GM12875 (cell line): ENCODE measurements around the gene IQSEC3.

Source experiments
- H3K4me3 ChIP-seq: one replicate; pipeline ENCODE4 v1.5.1; 2011; ENCODE audit warnings: low read depth, low read length, control low read depth
- CTCF ChIP-seq: IDR thresholded peaks from 2 replicates; pipeline ENCODE4 v1.5.1; 2011; ENCODE audit warnings: low read depth, mild to moderate bottlenecking, control low read depth, inconsistent platforms, low read length, moderate library complexity, borderline replicate concordance; ENCODE audit not compliant: insufficient read depth

IQSEC3 gene

GRCh38 chr12:227286-227915 lies 160.8 kb downstream of the IQSEC3 start:
- no peak for TF ChIP-seq CTCF
- no peak overlapping the region for H3K4me3 ChIP-seq
